Lung (tissue), 12 donors: ENCODE data around the gene DGKQ. TPM values are rescaled to one million over a fixed set of nuclear protein-coding genes. Genes with fewer than 3 reads are reported as not detected.
A peak's percentile ranks its signal among the peaks of the same experiment; 100 is the strongest.

Experiments used
- ATAC-seq: fragments of 200-7000 bp; cut with Tn5 transposase; one replicate; pipeline ENCODE4 v1.9.1; 2020; ENCODE audit warnings: moderate number of reproducible peaks; ENCODE audit not compliant: insufficient read depth, low FRiP score
- DNase-seq, 3 donors: peaks; one replicate each; pipeline ENCODE4 v3.0.0-alpha.2; 2013 to 2017
- H3K27ac ChIP-seq, 2 donors: one replicate each; pipeline ENCODE4 v1.5.1; 2013; ENCODE audit warnings: mild to moderate bottlenecking in 2 of 2, moderate library complexity in 2 of 2, control low read depth in 1 of 2, inconsistent platforms in 1 of 2, low read depth in 1 of 2, low read length in 1 of 2
- H3K27me3 ChIP-seq, 3 donors: one replicate each; pipeline ENCODE4 v1.5.1; 2013; ENCODE audit warnings: low read length in 2 of 3; ENCODE audit not compliant: control insufficient read depth in 3 of 3, insufficient read depth in 3 of 3
- H3K36me3 ChIP-seq, 4 donors: one replicate each; pipeline ENCODE4 v1.5.1; 2013; ENCODE audit warnings: low read length in 4 of 4, mild to moderate bottlenecking in 1 of 4, moderate library complexity in 1 of 4; ENCODE audit not compliant: control insufficient read depth in 4 of 4, insufficient read depth in 4 of 4
- H3K4me1 ChIP-seq, 5 donors: one replicate each; pipeline ENCODE4 v1.5.1; 2013; ENCODE audit warnings: low read length in 5 of 5, mild to moderate bottlenecking in 2 of 5, moderate library complexity in 1 of 5; ENCODE audit not compliant: control insufficient read depth in 5 of 5, insufficient read depth in 5 of 5
- H3K4me3 ChIP-seq: one replicate; pipeline ENCODE4 v1.5.1; 2013; ENCODE audit warnings: mild to moderate bottlenecking, control low read depth, moderate library complexity
- H3K9ac ChIP-seq, 2 donors: one replicate each; pipeline ENCODE4 v1.5.1; 2013; ENCODE audit warnings: low read length in 2 of 2, control low read depth in 1 of 2; ENCODE audit not compliant: insufficient read depth in 1 of 2
- H3K9me3 ChIP-seq, 4 donors: one replicate each; pipeline ENCODE4 v1.5.1; 2013; ENCODE audit warnings: low read length in 3 of 4, mild to moderate bottlenecking in 1 of 4, moderate library complexity in 1 of 4; ENCODE audit not compliant: control insufficient read depth in 4 of 4, insufficient read depth in 3 of 4
- WGBS, 2 donors: extraction: QIAGEN DNeasy Blood & Tissue Kit; methylation state at CpG; one replicate each; pipeline ENCODE4 v1.1.7; 2013; 5-methylcytosine and 5-hydroxymethylcytosine counted together
- polyA plus RNA-seq, 2 donors: library from polyadenylated mRNA; stranded (reverse); fragments of 200-250 nt; gene quantifications; one replicate each; pipeline ENCODE4 v1.2.1, GENCODE V29; 2013
- total RNA-seq, 2 donors: library from RNA; depleted of rRNA in 1 of 2; stranded (reverse); fragments of >200 nt in 1 of 2; gene quantifications; one replicate each; pipeline ENCODE4 v1.2.1, GENCODE V29; 2014 to 2021
- TF ChIP-seq, protein P1 (sequence below): IDR thresholded peaks from 2 replicates; pipeline ENCODE4 v1.5.1; 2012; ENCODE audit warnings: mild to moderate bottlenecking; ENCODE audit errors: control extremely low read depth, extremely low read depth
- donor health status: control.
- donor health status: control.
- donor health status: Bipolar disorder and iron deficiency.
- donor health status: healthy.
- donor health status: DM: yes; HTN: yes; CAD: no.

DGKQ gene
- total and polyA plus RNA-seq, 4 donors, result 5.9 to 19.1 (median 8.4) TPM

DNA sequence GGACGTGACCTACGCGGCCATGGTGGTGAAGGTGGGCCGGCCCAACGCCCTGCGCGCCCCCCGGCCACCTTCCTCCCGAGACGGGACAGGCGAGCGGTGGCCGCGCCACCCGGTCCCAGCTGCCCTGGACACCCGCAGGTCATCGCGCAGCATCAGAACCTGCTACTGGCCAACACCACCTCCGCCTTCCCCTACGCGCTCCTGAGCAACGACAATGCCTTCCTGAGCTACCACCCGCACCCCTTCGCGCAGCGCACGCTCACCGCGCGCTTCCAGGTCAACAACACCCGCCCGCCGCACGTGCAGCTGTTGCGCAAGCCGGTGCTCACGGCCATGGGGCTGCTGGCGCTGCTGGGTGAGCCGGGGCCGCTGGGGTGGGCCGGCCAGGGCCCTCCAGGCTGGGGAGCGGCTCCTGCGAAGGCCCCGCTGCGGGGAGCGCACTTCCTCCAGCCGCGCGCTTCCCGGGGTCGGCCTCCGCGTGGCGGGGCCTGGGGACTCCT, 28.8 kb upstream of the DGKQ start:
- whole genome bisulfite sequencing, 2 donors, result 1 to 3% methylated on average over 40 to 54 of the region's 54 CpGs
- Histone ChIP-seq H3K4me1 (peaks cover 0 to 20% (median 3%) of the 10 kb centered on the region in 5 donors), H3K36me3 (no peaks in the 10 kb centered on the region), H3K27ac (no peak overlapping the region), H3K4me3 (peak overlapping the region; percentile 7), H3K9ac (no peak overlapping the region), H3K9me3 (peaks cover 0 to 13% (median 0%) of the 10 kb centered on the region in 4 donors), H3K27me3 (peaks cover 14 to 64% (median 32%) of the 10 kb centered on the region in 3 donors)
- DNase-seq (peak in 2 of 3 donors; percentile 59 to 72), ATAC-seq (no peak)
- TF ChIP-seq, protein P1, sequence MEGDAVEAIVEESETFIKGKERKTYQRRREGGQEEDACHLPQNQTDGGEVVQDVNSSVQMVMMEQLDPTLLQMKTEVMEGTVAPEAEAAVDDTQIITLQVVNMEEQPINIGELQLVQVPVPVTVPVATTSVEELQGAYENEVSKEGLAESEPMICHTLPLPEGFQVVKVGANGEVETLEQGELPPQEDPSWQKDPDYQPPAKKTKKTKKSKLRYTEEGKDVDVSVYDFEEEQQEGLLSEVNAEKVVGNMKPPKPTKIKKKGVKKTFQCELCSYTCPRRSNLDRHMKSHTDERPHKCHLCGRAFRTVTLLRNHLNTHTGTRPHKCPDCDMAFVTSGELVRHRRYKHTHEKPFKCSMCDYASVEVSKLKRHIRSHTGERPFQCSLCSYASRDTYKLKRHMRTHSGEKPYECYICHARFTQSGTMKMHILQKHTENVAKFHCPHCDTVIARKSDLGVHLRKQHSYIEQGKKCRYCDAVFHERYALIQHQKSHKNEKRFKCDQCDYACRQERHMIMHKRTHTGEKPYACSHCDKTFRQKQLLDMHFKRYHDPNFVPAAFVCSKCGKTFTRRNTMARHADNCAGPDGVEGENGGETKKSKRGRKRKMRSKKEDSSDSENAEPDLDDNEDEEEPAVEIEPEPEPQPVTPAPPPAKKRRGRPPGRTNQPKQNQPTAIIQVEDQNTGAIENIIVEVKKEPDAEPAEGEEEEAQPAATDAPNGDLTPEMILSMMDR, result no peak

DNA sequence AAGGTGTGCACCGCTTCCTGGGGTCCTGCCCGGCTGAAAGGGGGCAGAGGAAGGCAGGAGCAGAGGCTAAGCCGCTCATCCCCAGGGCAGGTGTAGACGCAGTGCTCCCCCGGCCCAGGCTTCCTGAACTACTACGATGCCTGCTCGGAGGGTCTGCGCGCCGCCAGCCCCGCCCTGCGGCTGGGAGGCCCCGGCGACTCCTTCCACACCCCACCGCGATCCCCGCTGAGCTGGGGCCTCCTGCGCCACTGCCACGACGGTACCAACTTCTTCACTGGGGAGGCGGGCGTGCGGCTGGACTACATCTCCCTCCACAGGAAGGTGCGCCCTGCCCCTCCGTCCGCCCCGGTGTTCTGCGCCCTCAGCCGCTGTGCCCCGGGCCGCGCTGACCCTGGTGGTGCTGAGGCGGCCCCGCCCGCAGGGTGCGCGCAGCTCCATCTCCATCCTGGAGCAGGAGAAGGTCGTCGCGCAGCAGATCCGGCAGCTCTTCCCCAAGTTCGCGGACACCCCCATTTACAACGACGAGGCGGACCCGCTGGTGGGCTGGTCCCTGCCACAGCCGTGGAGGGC, 28.3 kb upstream of the DGKQ start:
- WGBS, 2 donors, result 18 to 25% methylated on average over 48 of the region's 48 CpGs
- Histone ChIP-seq H3K27me3 (peaks cover 14 to 62% (median 28%) of the 10 kb centered on the region in 3 donors), H3K36me3 (no peaks in the 10 kb centered on the region), H3K27ac (no peak overlapping the region), H3K4me1 (peaks cover 0 to 20% (median 3%) of the 10 kb centered on the region in 5 donors), H3K9ac (no peak overlapping the region), H3K4me3 (peak overlapping the region; percentile 7), H3K9me3 (peaks cover 0 to 13% (median 0%) of the 10 kb centered on the region in 4 donors)
- DNase-seq (no peak), ATAC-seq (no peak)
- TF ChIP-seq, protein P1, result no peak

DNA sequence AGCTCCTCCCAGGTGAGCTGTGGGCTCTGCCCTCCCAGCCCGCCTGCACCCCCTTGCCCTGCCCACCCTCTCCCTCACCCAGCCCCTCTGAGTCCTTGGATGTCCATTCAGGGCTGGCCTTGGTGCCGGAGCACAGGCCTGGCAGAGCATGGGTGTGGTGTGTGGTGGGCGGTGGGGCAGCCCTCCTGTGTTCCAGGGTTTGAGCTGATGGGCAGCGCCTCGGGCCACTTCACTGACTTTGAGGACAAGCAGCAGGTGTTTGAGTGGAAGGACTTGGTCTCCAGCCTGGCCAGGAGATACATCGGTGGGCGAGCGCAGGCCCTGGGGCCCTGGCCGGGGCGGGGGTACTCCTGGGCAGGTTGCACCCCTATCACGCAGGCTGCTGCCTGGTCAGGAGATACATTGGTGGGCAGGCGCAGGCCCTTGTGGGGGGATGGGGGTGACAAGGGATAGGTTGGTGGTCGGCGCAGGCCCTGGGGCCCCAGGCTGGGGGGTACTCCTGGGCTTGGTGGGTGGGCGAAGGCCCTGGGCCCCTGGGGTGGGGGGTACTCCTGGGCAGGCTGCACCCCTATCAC, 27.4 kb upstream of the DGKQ start:
- H3K9me3 ChIP-seq, result peaks cover 0 to 13% (median 0%) of the 10 kb centered on the region in 4 donors
- ATAC-seq (no peak), DNase-seq (no peak)
- no peaks in the 10 kb centered on the region for H3K36me3 ChIP-seq
- H3K4me3 ChIP-seq, result no peak overlapping the region
- 86 to 95% methylated on average over 15 of the region's 15 CpGs for WGBS, 2 donors
- H3K27me3 ChIP-seq, result peaks cover 14 to 65% (median 33%) of the 10 kb centered on the region in 3 donors
- no peak overlapping the region for H3K9ac ChIP-seq
- TF ChIP-seq, protein P1, result no peak
- no peak overlapping the region for H3K27ac ChIP-seq
- peaks cover 0 to 20% (median 3%) of the 10 kb centered on the region in 5 donors for H3K4me1 ChIP-seq
